GM21360 (cell line): ENCODE results near the gene ENAH.
"Not testable (repeated sequence)": the region's sequence is repeated elsewhere in the genome, so short reads cannot be mapped to it uniquely, and the experiment has no call there.

Experiments
- ATAC-seq: cut with Tn5 transposase; IDR thresholded peaks from one replicate; pipeline ENCODE4 v1.9.1; 2021; ENCODE audit warnings: mild to moderate bottlenecking, moderate library complexity; ENCODE audit not compliant: unreplicated experiment

ENAH gene

GRCh38 chr1:225476100-225476511 is 176.8 kb downstream of the ENAH start:
- ATAC-seq = no peak

- peak; percentile 72 for ATAC-seq
Observed at GRCh38 chr1:225474986-225475820, 177.7 kb downstream of the ENAH start.

- ATAC-seq = no peak
Observed at GRCh38 chr1:225474439-225474985, 178.4 kb downstream of the ENAH start.

GRCh38 chr1:225473676-225474438 is 179.1 kb downstream of the ENAH start:
- ATAC-seq = not testable (repeated sequence)

GRCh38 chr1:225473266-225473665 is 179.7 kb downstream of the ENAH start:
- ATAC-seq = not testable (repeated sequence)

GRCh38 chr1:225471453-225472301 is 181.2 kb downstream of the ENAH start:
- ATAC-seq = no peak

- no peak for ATAC-seq
Observed at GRCh38 chr1:225471109-225471452, 181.8 kb downstream of the ENAH start.

- no peak for ATAC-seq
Observed at GRCh38 chr1:225470211-225471108, 182.5 kb downstream of the ENAH start.

GRCh38 chr1:225469051-225469450 is 183.9 kb downstream of the ENAH start:
- no peak for ATAC-seq

GRCh38 chr1:225468270-225469020 is 184.5 kb downstream of the ENAH start:
- no peak for ATAC-seq

- ATAC-seq = peak; percentile 96
Observed at GRCh38 chr1:225467193-225468020, 185.5 kb downstream of the ENAH start.

- ATAC-seq = no peak
Observed at GRCh38 chr1:225466848-225467192, 186.1 kb downstream of the ENAH start.

- no peak for ATAC-seq
Observed at GRCh38 chr1:225465793-225466517, 187.0 kb downstream of the ENAH start.

GRCh38 chr1:225464851-225465792 is 187.8 kb downstream of the ENAH start:
- no peak for ATAC-seq

- no peak for ATAC-seq
Observed at GRCh38 chr1:225462714-225463574, 190.0 kb downstream of the ENAH start.

- no peak for ATAC-seq
Observed at GRCh38 chr1:225462429-225462713, 190.6 kb downstream of the ENAH start.
